Measurements from ENCODE around the gene TSHZ2.

DNA sequence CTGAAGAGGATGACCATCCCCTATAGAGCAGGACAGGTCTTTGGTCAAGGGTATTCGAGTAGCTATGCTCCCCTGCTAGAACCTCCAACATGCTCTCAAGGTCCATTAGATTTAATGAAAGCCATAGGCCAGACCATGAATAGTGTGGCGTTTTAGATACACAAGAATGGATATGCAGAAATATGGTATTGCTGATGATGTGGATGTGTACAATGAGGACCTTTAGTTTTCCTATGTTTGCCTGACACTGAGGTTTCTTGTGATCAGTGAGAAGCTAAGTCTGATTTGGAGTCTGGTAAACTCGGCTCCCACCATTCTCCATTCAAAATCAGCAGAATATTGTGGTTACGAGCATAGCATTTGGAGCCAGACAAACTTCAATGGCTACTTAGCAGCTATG lies 125.6 kb downstream of the TSHZ2 start:
- TF ChIP-seq POLR2A (IDR thresholded peaks at IDR 0.05) = no peak
- TF ChIP-seq, protein P1, sequence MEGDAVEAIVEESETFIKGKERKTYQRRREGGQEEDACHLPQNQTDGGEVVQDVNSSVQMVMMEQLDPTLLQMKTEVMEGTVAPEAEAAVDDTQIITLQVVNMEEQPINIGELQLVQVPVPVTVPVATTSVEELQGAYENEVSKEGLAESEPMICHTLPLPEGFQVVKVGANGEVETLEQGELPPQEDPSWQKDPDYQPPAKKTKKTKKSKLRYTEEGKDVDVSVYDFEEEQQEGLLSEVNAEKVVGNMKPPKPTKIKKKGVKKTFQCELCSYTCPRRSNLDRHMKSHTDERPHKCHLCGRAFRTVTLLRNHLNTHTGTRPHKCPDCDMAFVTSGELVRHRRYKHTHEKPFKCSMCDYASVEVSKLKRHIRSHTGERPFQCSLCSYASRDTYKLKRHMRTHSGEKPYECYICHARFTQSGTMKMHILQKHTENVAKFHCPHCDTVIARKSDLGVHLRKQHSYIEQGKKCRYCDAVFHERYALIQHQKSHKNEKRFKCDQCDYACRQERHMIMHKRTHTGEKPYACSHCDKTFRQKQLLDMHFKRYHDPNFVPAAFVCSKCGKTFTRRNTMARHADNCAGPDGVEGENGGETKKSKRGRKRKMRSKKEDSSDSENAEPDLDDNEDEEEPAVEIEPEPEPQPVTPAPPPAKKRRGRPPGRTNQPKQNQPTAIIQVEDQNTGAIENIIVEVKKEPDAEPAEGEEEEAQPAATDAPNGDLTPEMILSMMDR (IDR thresholded peaks at IDR 0.05) = no peak
